Measurements from ENCODE around the gene DSCAM. TPM values are rescaled to one million over a fixed set of nuclear protein-coding genes. Genes with fewer than 3 reads are reported as not detected.

Gene DSCAM
- total and polyA plus RNA-seq, 2 donors (not counting 3 experiments of a cell fraction or from before 2014, with no cell fraction given), result not detected

DNA sequence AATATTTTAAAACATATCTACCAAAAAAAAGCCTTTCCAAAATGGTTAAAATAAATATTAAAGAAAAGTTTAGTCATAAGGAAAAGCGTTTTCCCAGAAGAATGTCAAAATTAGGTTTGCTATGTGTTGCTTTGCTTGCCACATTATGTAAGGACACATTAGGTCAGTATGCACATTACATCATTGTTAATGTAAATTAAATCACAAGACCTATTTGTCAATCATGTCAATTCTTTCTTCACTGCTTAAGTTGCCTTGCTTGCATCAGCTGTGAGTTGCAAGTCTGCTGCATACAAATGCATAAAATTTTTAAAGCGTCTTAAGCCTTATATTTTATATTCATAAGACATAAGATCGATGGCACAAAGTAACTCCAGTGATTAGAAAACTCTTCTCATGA, 530.9 kb downstream of the DSCAM start:
- FAIRE-seq (no peak), DNase-seq (ENCODE audit: low read depth, low spot score) (no peak)
- Histone ChIP-seq H3K27me3 (ENCODE audit: control insufficient read depth in 2 of 2, insufficient read depth in 2 of 2, low read length in 2 of 2) (no peaks in the 10 kb centered on the region), H2AFZ (ENCODE audit: low read depth, low read length) (no peak overlapping the region), H3K4me3 (replicated peaks in 1 of 3; ENCODE audit: insufficient read depth in 1 of 3, low read depth in 1 of 3, low read length in 3 of 3) (no peak overlapping the region), H4K20me1 (replicated peaks; ENCODE audit: control insufficient read depth, extremely low read depth, insufficient read depth, low read length) (no peaks in the 10 kb centered on the region), H3K9ac (replicated peaks; ENCODE audit: extremely low read depth, insufficient read depth, low read length) (no peak overlapping the region), H3K79me2 (ENCODE audit: control insufficient read depth, insufficient read depth, low read length) (no peaks in the 10 kb centered on the region), H3K9me3 (replicated peaks; ENCODE audit: control insufficient read depth, insufficient read depth, low read length) (peaks cover 2% of the 10 kb centered on the region), H3K27ac (ENCODE audit: insufficient read depth, low read depth, low read length) (no peak overlapping the region), H3K4me2 (ENCODE audit: insufficient read depth, low read length) (no peak overlapping the region), H3K9me1 (replicated peaks; ENCODE audit: control insufficient read depth, extremely low read depth, insufficient read depth, low read length) (no peaks in the 10 kb centered on the region), H3K4me1 (ENCODE audit: control insufficient read depth, extremely low read depth, insufficient read depth, low read length) (no peaks in the 10 kb centered on the region), H3K36me3 (ENCODE audit: control insufficient read depth in 2 of 2, extremely low read depth in 1 of 2, insufficient read depth in 2 of 2, low read length in 2 of 2) (no peaks in the 10 kb centered on the region)
- CTCF ChIA-PET, result no interaction called here
- POLR2A ChIA-PET, result no interaction called here
- intact Hi-C loops (cut with micrococcal nuclease) (no loop called here), dilution Hi-C loops (cut with MboI; ENCODE audit: extremely low pct_ligation_motif_present, low sequenced_read_pairs) (no loop called here)
- BruUV-seq (replicated peaks), result no TSS peak
- no peak for TF ChIP-seq POLR2A (IDR thresholded peaks at IDR 0.05; ENCODE audit: low read depth, low read length)
- no peak for TF ChIP-seq JUN (IDR thresholded peaks at IDR 0.05; ENCODE audit: borderline replicate concordance, insufficient read depth, insufficient read length, low read depth)
- TF ChIP-seq GATA2 (IDR thresholded peaks at IDR 0.05; ENCODE audit: insufficient read depth, insufficient read length, low read depth, low read length), result no peak
- TF ChIP-seq EZH2 (IDR thresholded peaks at IDR 0.05; ENCODE audit: borderline replicate concordance, low read depth, low read length, severe bottlenecking), result no peak
- TF ChIP-seq, protein P1, sequence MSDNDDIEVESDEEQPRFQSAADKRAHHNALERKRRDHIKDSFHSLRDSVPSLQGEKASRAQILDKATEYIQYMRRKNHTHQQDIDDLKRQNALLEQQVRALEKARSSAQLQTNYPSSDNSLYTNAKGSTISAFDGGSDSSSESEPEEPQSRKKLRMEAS (IDR thresholded peaks at IDR 0.05; ENCODE audit: insufficient read depth, insufficient read length), result no peak
- TF ChIP-seq MYC (IDR thresholded peaks at IDR 0.05; ENCODE audit: low read depth, low read length), result no peak
- no peak for TF ChIP-seq FOS (IDR thresholded peaks at IDR 0.05; ENCODE audit: borderline replicate concordance, insufficient read depth, low read length)

DNA sequence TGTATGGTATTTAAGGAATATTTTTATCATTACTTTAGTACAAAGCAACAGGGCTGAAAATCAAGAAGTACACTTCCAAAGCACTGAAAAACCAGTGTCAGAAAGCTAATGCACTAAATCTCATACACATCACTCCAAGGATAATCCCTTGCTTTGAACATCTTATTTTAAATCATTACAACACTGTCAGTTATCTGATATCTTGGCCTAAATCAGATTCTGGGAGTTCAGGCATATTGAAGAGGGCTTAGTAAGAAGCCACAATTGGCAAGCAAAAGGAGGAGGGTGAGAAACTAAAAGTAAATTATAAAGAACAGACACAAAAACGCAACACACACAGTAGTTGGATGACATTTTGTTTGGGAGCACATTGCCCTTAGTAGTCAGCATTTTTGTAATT, 531.3 kb downstream of the DSCAM start:
- H3K27me3 ChIP-seq (ENCODE audit: control insufficient read depth in 2 of 2, insufficient read depth in 2 of 2, low read length in 2 of 2), result no peaks in the 10 kb centered on the region
- ChIA-PET CTCF (no interaction called here), POLR2A (no interaction called here)
- BruUV-seq (replicated peaks), result no TSS peak
- TF ChIP-seq, protein P2, sequence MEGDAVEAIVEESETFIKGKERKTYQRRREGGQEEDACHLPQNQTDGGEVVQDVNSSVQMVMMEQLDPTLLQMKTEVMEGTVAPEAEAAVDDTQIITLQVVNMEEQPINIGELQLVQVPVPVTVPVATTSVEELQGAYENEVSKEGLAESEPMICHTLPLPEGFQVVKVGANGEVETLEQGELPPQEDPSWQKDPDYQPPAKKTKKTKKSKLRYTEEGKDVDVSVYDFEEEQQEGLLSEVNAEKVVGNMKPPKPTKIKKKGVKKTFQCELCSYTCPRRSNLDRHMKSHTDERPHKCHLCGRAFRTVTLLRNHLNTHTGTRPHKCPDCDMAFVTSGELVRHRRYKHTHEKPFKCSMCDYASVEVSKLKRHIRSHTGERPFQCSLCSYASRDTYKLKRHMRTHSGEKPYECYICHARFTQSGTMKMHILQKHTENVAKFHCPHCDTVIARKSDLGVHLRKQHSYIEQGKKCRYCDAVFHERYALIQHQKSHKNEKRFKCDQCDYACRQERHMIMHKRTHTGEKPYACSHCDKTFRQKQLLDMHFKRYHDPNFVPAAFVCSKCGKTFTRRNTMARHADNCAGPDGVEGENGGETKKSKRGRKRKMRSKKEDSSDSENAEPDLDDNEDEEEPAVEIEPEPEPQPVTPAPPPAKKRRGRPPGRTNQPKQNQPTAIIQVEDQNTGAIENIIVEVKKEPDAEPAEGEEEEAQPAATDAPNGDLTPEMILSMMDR (IDR thresholded peaks at IDR 0.05; ENCODE audit: extremely low read depth in 1 of 2, insufficient read depth in 1 of 2, low read depth in 1 of 2, low read length in 2 of 2), result no peak
- no peak for TF ChIP-seq EZH2 (IDR thresholded peaks at IDR 0.05; ENCODE audit: borderline replicate concordance, low read depth, low read length, severe bottlenecking)
- TF ChIP-seq MYC (IDR thresholded peaks at IDR 0.05; ENCODE audit: low read depth, low read length), result no peak
- dilution Hi-C loops (cut with MboI; ENCODE audit: extremely low pct_ligation_motif_present, low sequenced_read_pairs), result no loop called here
- DNase-seq (ENCODE audit: low read depth, low spot score) (no peak), FAIRE-seq (no peak)
- no peaks in the 10 kb centered on the region for H3K79me2 ChIP-seq (ENCODE audit: control insufficient read depth, insufficient read depth, low read length)
- H3K4me3 ChIP-seq (replicated peaks in 1 of 3; ENCODE audit: insufficient read depth in 1 of 3, low read depth in 1 of 3, low read length in 3 of 3), result no peak overlapping the region
- H3K36me3 ChIP-seq (ENCODE audit: control insufficient read depth in 2 of 2, extremely low read depth in 1 of 2, insufficient read depth in 2 of 2, low read length in 2 of 2), result no peaks in the 10 kb centered on the region
- no peak overlapping the region for H2AFZ ChIP-seq (ENCODE audit: low read depth, low read length)
- intact Hi-C loops (cut with micrococcal nuclease), result no loop called here
- H3K9ac ChIP-seq (replicated peaks; ENCODE audit: extremely low read depth, insufficient read depth, low read length), result no peak overlapping the region
- H3K9me3 ChIP-seq (replicated peaks; ENCODE audit: control insufficient read depth, insufficient read depth, low read length), result peaks cover 2% of the 10 kb centered on the region
- no peaks in the 10 kb centered on the region for H3K9me1 ChIP-seq (replicated peaks; ENCODE audit: control insufficient read depth, extremely low read depth, insufficient read depth, low read length)
- no peaks in the 10 kb centered on the region for H3K4me1 ChIP-seq (ENCODE audit: control insufficient read depth, extremely low read depth, insufficient read depth, low read length)
- no peaks in the 10 kb centered on the region for H4K20me1 ChIP-seq (replicated peaks; ENCODE audit: control insufficient read depth, extremely low read depth, insufficient read depth, low read length)
- no peak overlapping the region for H3K4me2 ChIP-seq (ENCODE audit: insufficient read depth, low read length)
- no peak overlapping the region for H3K27ac ChIP-seq (ENCODE audit: insufficient read depth, low read depth, low read length)
